ENCODE measurements around the gene CYB561A3.

Gene CYB561A3

DNA sequence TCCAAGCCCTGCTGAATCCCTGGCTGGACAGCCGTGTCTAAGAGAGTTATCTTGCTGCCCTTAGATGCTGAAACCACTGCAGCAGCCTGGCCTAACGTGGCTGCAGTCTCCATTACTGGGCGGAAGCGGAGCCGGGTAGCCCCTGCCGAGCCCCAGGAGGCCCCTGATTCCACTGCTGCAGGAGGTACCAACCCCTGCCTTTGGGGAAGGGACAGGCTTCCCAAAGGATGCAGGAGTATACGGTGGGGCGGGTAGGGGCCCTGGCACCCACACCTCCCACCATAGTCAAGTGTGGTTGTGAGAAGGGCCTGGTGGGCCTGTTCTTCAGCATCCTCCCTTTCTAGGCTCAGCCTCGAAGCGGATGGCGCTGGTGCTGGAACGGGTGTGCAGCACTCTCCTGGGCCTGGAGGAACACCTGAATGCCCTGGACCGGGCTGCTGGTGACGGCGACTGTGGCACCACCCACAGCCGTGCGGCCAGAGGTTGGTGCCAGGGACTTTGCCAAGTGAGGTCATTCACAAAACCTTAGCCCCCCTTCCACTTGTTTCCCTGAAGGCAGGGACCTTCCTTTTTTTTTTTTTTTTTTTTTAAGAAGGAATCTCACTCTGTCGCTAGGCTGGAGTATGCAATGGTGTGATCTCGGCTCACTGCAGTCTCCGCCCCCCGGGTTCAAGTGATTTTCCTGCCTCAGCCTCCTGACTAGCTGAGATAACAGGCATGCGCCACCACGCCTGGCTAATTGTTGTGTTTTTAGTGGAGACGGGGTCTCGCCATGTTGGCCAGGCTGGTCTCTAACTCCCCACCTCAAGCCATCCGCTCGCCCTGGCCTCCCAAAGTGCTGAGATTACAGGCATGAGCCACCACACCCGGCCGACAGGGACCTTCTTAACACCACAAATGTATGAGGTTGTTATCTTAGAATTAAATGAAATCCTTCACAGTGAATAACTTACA is 17.6 kb downstream of the CYB561A3 start:
- DNase-seq, result no peak

GRCh38 chr11:61342207-61342803 is 19.4 kb downstream of the CYB561A3 start:
- no peak for DNase-seq

DNA sequence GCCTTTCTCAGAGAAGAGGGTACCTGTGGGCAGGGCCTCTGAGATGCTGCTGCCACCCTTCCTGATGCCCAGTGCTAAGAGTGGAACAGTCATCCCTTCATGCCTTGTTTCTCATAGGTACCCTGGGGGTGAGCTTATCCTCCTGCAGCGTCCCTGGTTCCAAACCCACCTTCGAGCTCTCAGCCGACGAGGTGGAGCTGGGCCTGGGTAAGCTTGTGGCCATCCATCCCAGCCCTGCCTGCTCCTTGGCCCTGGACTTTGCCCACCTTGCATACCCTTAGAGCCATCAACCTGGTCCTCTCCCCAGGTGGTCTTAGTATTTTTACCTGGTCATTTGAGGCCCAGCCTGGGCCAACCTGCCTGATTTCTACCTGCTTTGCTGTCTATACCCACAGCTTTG is 20.0 kb downstream of the CYB561A3 start:
- DNase-seq, result no peak

GRCh38 chr11:61340979-61341378 is 20.7 kb downstream of the CYB561A3 start:
- DNase-seq, result no peak

DNA sequence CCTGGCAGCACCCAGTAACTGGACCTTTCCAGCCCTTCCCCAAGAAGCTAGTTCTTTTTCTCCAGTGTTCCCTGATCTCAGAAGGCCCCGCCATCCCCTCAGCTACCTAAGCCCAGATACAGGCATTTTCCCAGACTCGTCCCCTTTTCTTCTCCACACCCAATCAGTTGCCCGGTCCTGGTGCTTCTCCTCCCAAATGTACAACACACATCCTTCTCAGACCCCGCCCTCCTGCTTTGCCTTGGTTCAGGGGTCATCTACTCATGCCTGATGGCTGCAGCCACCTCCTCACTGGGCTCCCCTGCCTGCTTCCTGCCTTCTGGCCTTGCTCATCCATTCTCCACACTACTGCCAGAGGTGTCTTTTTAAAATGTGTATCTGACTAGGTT is 22.2 kb downstream of the CYB561A3 start:
- DNase-seq, result no peak

DNA sequence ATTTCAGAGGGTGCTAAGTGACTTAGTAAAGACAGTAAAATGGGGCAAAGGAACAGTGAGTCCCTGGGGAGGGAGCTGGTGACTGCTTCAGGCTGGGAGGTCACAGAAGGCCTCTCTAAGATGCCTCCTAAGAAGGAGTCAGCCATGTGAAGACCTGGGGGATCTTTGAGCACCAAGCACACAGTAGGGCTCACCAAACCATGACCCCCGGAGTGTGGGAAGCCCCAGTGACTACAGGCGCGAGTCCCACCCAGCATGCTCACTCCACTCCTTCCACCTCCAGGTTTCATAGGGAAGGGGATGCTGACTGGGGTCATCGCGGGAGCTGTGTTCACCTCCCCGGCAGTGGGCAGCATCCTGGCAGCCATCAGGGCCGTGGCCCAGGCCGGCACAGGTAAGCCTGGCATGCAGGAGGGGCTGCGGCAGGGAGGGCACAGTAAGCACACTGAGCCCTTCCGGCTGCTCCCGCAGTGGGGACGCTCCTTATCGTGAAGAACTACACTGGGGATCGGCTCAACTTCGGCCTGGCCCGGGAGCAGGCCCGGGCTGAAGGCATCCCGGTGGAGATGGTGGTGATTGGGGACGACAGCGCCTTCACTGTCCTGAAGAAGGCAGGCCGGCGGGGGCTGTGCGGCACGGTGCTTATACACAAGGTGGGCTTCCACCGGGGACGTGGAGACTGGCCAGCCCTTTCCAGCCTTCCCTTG is 22.7 kb downstream of the CYB561A3 start:
- DNase-seq, result no peak

DNA sequence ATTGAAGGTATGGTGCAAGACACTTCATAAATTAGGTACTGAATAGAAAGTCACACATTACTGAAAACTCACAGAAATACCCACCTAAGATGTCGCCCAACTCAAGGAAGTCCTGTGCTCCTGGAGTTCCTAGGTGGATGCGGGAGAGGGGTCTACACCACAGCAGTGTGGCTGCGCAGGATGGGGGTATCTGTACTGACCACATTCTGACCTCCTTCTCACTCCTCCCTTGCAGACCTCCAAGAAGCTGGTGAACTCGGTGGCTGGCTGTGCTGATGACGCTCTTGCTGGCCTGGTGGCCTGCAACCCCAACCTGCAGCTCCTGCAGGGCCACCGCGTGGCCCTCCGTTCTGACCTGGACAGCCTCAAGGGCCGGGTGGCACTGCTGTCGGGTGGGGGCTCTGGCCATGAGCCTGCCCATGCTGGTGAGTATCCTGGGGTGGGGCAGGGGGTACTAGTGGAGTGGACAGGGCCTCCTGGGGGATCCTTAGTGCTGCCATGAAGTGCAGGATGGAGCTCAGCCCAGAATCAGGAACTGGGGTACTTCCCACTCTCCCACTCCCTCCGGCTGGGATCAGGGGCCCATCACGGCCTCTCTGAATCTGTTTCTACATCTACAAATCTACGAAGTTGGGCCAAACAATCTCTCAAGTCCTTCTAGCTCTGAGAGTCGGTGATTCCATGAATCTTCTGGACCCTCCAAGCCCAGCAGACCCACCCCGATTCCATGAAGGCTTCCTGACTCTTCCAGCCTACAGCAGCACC is 23.8 kb downstream of the CYB561A3 start:
- no peak for DNase-seq

DNA sequence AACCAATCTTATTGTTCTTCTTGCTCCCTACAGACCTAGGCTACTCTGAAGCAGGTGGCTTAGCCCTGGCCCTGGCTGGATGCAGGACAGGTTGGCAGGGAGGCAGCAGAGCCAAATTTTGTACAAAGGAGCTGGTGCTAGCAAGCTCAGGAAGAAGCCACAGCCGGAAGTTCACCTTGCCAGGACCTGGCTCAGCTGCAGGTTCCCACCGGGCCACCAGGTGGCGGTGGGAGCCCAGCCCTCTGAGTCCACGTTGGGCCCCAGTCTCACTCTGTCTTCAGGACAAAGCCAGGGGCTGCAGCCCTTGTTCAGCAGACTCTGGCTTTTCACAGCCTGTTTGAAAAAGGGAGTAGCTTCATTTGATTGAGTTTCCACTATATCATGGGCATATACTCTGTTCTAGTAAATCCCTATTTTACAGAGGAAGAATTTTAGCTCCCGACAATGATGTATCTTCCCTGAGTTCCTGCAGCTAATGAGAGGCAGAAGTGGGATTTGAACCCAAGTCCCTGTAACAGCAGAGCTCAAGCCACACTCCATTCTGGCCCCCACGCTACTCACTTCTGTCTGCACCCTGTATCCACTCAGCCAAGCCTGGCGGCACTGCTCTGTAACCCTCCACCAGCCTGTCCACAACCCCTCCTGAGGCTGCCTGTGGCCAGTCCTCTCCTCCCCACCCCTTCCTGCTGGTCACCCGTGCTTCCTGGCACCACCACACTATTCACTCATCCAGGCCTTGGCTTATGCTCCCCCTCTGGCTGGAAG is 25.3 kb downstream of the CYB561A3 start:
- peak; percentile 86 for DNase-seq

DNA sequence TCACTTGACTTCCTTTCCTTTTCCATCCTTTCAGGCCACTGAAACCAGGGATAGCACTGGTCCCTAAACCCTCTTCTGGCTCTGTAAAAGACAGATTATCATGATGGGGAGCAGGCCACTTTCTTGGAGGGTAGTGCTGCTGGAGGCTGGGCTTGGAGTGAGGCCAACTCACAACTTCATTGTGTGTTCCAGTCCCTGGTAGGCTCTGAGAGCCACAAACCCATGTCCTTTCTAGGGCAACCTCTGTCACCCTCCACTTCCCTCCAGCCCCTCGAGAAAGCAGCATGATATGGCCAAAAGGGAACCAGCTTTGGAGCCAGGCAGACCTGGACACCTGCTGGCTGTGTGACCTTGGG is 26.3 kb downstream of the CYB561A3 start:
- DNase-seq, result no peak

GRCh38 chr11:61334434-61335354 is 27.0 kb downstream of the CYB561A3 start:
- DNase-seq, result no peak

GRCh38 chr11:61333550-61334433 is 27.9 kb downstream of the CYB561A3 start:
- DNase-seq, result peak; percentile 40

DNA sequence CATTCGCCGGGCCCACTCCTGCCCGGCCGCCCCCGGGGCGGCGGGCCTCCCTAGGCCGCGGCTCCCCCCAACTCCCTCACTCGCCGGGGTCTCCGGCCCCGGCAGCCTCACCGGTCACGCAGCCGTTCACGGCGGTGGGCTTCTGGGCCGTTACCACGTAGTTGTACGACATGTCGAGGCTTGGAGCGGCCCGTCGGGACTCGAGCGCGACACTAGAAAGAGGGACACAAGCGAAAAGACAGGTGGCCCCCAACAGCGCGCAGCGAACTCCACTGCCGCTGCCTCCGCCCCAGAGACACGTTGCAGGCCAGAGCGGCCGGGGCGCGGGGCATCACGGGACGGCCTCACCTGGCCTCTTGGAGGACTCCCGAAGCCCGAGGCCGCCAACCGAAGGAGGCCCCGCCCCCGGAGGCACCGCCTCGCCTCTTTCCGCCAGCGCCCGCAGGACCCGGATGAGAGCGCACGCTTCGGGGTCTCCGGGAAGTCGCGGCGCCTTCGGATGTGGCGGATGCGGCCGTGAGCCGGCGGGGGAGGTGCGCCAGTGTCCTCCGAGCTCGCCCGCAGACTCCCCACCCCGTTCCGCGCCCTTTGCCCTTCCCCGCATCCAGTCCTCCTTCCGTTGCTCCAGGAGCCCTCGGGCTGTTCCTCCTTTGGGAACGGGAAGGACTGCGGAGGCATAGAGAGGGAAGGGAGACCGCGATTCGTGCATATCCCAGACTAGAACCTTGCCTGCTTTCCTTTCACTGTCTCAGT is 28.7 kb downstream of the CYB561A3 start, which contains the start of the genes DDB1 and TKFC:
Gene DDB1 (minus strand): TSS at position 309 of the 753 bp plus-strand sequence. CDS start 137 bp downstream, at position 172.
Gene TKFC (plus strand): TSS at position 432 of the 753 bp plus-strand sequence. CDS start 1,501 bp downstream, outside the sequence.
- peak; percentile 91 for DNase-seq

GRCh38 chr11:61332281-61332796 is 29.3 kb downstream of the CYB561A3 start:
- no peak for DNase-seq

- no peak for DNase-seq
Measured at GRCh38 chr11:61331651-61332050, 30.0 kb downstream of the CYB561A3 start.

- DNase-seq, result no peak
Measured at GRCh38 chr11:61329871-61330270, 31.8 kb downstream of the CYB561A3 start.

DNA sequence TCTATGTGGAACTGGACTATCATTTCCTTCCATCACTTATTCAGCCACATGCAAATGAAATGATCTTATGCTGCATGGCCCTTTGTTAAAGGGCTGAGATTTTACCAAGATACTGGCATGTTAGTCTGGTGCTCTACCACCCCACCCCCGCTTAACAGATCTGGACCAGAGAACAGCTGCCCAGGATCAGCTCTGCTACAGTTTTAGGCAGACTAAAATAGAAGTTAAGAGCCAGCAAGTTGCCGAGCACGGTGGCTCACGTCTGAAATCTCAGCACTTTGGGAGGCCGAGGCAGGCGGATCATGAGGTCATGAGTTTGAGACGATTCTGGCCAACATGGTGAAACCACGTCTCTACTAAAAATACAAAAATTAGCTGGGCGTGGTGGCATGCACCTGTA is 33.3 kb downstream of the CYB561A3 start:
- DNase-seq, result no peak

DNA sequence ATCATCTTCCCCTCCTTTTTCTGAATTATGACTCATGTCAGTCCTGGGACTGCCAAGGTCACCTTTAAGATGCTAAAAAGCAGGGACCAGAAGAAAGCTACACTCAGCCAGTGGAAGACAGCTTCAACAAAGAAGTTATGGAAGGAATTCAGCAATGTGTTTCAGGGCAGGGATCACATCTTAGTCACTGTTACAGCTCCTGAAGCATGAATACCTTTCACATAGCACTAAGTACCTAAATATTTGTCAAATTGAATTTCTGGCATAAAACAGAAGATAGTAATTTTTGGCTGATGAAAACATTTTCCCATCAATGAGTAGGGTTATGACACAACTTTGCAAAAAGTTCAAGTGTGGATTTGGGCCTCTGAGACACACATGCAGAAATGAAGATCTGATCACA is 34.0 kb downstream of the CYB561A3 start:
- DNase-seq, result no peak

GRCh38 chr11:61325649-61326414 is 35.9 kb downstream of the CYB561A3 start:
- DNase-seq, result no peak

Measured in NCI-H510A treated with DMSO at 0.1 percent for 48 hours (cell line).